SU-DHL-6 (cell line): Measurements from ENCODE around the gene RBM44.

Source experiments
- H2AFZ ChIP-seq: fragments of 200-600 bp; sonication (generic); 2 replicates; pipeline ENCODE4 v1.6.1; 2014; ENCODE audit warnings: low read depth, mild to moderate bottlenecking, moderate library complexity, mixed read lengths, antibody characterized with exemption, low read length; ENCODE audit not compliant: severe bottlenecking
- H3F3A ChIP-seq: fragments of 200-600 bp; shearing (Covaris generic); 2 replicates; pipeline ENCODE4 v1.6.0; 2016; ENCODE audit warnings: antibody characterized with exemption, mild to moderate bottlenecking; ENCODE audit not compliant: insufficient read depth
- H3K27ac ChIP-seq: fragments of 200-600 bp; sonication (generic); 2 replicates; pipeline ENCODE4 v1.5.1; 2016; ENCODE audit warnings: low read depth, mild to moderate bottlenecking, low read length, moderate library complexity, mixed read lengths
- H3K27me3 ChIP-seq: fragments of 200-600 bp; sonication (generic), shearing (Covaris generic); 2 replicates; pipeline ENCODE4 v1.6.0; 2014; ENCODE audit warnings: mild to moderate bottlenecking, low read length
- H3K36me3 ChIP-seq: fragments of 200-600 bp; sonication (generic); 2 replicates; pipeline ENCODE4 v1.6.1; 2014; ENCODE audit warnings: mild to moderate bottlenecking, low read length, mixed read lengths
- H3K4me2 ChIP-seq: fragments of 300-600, 200-600 bp; shearing (Covaris generic), sonication (generic); 2 replicates; pipeline ENCODE4 v1.6.0; 2014; ENCODE audit warnings: low read length, low read depth, mild to moderate bottlenecking; ENCODE audit not compliant: poor library complexity, severe bottlenecking
- H3K4me3 ChIP-seq: fragments of 200-600 bp; sonication (generic); 2 replicates; pipeline ENCODE4 v1.5.1; 2014; ENCODE audit warnings: antibody characterized with exemption, low read length, mild to moderate bottlenecking, mixed read lengths; ENCODE audit not compliant: insufficient read depth, poor library complexity, severe bottlenecking
- H3K79me2 ChIP-seq: fragments of 200-600 bp; sonication (generic); 2 replicates; pipeline ENCODE4 v1.6.1; 2014; ENCODE audit warnings: mild to moderate bottlenecking, low read length, moderate library complexity; ENCODE audit not compliant: insufficient read depth
- H3K9ac ChIP-seq: fragments of 200-600 bp; sonication (generic); 2 replicates; pipeline ENCODE4 v1.7.0; 2014; ENCODE audit warnings: mild to moderate bottlenecking, low read length
- H3K9me2 ChIP-seq: fragments of 200-600 bp; sonication (generic); replicated peaks from 2 replicates; pipeline ENCODE4 v1.6.1; 2014; ENCODE audit warnings: low read length; ENCODE audit not compliant: insufficient read depth
- H3K9me3 ChIP-seq: fragments of 200-600 bp; sonication (generic); 2 replicates; pipeline ENCODE4 v1.6.1; 2014; ENCODE audit warnings: low read length, mixed read lengths; ENCODE audit not compliant: insufficient read depth
- H4K20me1 ChIP-seq: fragments of 200-600 bp; sonication (generic); 2 replicates; pipeline ENCODE4 v1.6.1; 2014; ENCODE audit warnings: low read depth, mild to moderate bottlenecking, antibody characterized with exemption, low read length, moderate library complexity, mixed read lengths
- EZH2phosphoT487 ChIP-seq: fragments of 200-600 bp; sonication (generic), shearing (Covaris generic); conservative IDR thresholded peaks from 2 replicates; pipeline ENCODE4 v1.6.1; 2018; ENCODE audit warnings: mild to moderate bottlenecking, antibody characterized with exemption, low read length, moderate library complexity, mixed read lengths
- TF ChIP-seq, protein P1 (sequence below): fragments of 200-600 bp; sonication (generic); IDR thresholded peaks from one replicate; pipeline ENCODE4 v1.5.1; 2017; ENCODE audit warnings: antibody characterized with exemption, mild to moderate bottlenecking, low read length, moderate library complexity; ENCODE audit not compliant: insufficient read depth, poor library complexity, severe bottlenecking

Gene RBM44

DNA sequence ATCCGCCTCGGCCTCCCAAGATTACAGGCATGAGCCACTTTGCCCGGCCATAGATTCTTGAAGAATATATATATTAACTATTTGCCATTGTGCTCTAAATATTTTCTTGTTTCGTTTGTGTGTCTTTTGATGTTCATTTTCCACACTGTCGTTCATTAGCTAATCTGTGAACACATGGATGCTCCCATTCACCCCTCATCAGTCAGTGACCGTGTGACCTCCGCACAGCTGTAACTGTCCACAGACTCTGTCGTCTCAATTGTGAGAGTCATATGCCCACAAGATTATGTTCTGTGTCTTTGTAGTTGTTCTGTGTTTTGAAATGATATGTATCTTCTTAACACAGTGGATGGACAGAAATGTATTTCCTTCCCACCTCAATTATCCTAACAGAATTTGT lies 90.4 kb downstream of the RBM44 start:
- H3K4me3 ChIP-seq = no peak overlapping the region
- H3K36me3 ChIP-seq = no peaks in the 10 kb centered on the region
- no peak overlapping the region for H3K4me2 ChIP-seq
- no peak overlapping the region for H2AFZ ChIP-seq
- H3K27me3 ChIP-seq = no peaks in the 10 kb centered on the region
- no peaks in the 10 kb centered on the region for H4K20me1 ChIP-seq
- no peak overlapping the region for H3K27ac ChIP-seq
- no peaks in the 10 kb centered on the region for H3K9me3 ChIP-seq
- H3K79me2 ChIP-seq = no peaks in the 10 kb centered on the region
- no peaks in the 10 kb centered on the region for H3F3A ChIP-seq
- no peak overlapping the region for H3K9ac ChIP-seq
- H3K9me2 ChIP-seq = no peaks in the 10 kb centered on the region
- TF ChIP-seq, protein P1, sequence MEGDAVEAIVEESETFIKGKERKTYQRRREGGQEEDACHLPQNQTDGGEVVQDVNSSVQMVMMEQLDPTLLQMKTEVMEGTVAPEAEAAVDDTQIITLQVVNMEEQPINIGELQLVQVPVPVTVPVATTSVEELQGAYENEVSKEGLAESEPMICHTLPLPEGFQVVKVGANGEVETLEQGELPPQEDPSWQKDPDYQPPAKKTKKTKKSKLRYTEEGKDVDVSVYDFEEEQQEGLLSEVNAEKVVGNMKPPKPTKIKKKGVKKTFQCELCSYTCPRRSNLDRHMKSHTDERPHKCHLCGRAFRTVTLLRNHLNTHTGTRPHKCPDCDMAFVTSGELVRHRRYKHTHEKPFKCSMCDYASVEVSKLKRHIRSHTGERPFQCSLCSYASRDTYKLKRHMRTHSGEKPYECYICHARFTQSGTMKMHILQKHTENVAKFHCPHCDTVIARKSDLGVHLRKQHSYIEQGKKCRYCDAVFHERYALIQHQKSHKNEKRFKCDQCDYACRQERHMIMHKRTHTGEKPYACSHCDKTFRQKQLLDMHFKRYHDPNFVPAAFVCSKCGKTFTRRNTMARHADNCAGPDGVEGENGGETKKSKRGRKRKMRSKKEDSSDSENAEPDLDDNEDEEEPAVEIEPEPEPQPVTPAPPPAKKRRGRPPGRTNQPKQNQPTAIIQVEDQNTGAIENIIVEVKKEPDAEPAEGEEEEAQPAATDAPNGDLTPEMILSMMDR = no peak
- no peak for TF ChIP-seq EZH2phosphoT487

DNA sequence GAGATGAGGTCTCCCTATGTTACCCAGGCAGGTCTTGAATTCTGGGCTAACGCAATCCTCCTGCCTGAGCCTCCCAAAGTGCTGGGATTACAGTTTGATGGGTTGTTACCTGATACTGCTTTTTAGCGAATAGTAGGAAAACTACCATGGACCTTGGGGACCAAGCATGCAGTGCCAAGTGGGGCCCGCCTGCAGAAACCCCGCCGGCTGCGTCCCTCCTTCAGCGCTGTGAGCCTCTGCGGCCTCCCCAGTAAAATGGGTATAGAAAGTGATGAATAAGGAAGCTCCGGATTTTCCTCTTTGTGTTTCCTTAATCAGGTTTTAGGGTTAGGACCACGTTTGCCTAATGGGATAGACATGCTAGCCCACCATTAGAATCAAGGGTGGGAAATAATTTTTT lies 91.2 kb downstream of the RBM44 start:
- Histone ChIP-seq H3F3A (no peaks in the 10 kb centered on the region), H3K4me3 (no peak overlapping the region), H4K20me1 (no peaks in the 10 kb centered on the region), H3K4me2 (no peak overlapping the region), H3K9me3 (no peaks in the 10 kb centered on the region), H3K27ac (no peak overlapping the region), H2AFZ (no peak overlapping the region), H3K36me3 (no peaks in the 10 kb centered on the region), H3K9ac (no peak overlapping the region), H3K27me3 (no peaks in the 10 kb centered on the region), H3K79me2 (no peaks in the 10 kb centered on the region), H3K9me2 (no peaks in the 10 kb centered on the region)
- no peak for TF ChIP-seq EZH2phosphoT487
- TF ChIP-seq, protein P1 = no peak
